ENCODE results near the gene FAM83B. TPM values are rescaled to one million over a fixed set of nuclear protein-coding genes. Genes with fewer than 3 reads are reported as not detected.
"Not testable (repeated sequence)": the region's sequence is repeated elsewhere in the genome, so short reads cannot be mapped to it uniquely, and the experiment has no call there.

The FAM83B gene
- total RNA-seq, 3 donors from 2014 or later, result 0.05 to 0.11 TPM; not detected in 1

- peaks cover 3% of the 10 kb centered on the region for H3K9me3 Mint-ChIP-seq
- no peaks in the 10 kb centered on the region for H3K36me3 Mint-ChIP-seq (ENCODE audit: insufficient read depth)
- ATAC-seq (no peak), DNase-seq (no peak)
- H3K4me1 Mint-ChIP-seq (ENCODE audit: low read depth), result no peaks in the 10 kb centered on the region
- H3K4me3 Mint-ChIP-seq, result no peak overlapping the region
- no peaks in the 10 kb centered on the region for H3K27me3 Mint-ChIP-seq (ENCODE audit: low read depth)
Observed at GRCh38 chr6:54958446-54958845, 111.9 kb downstream of the FAM83B start.

- H3K4me3 Mint-ChIP-seq, result no peak overlapping the region
- no peaks in the 10 kb centered on the region for H3K36me3 Mint-ChIP-seq (ENCODE audit: insufficient read depth)
- ATAC-seq (no peak), DNase-seq (no peak)
- H3K27me3 Mint-ChIP-seq (ENCODE audit: low read depth), result no peaks in the 10 kb centered on the region
- H3K4me1 Mint-ChIP-seq (ENCODE audit: low read depth), result no peaks in the 10 kb centered on the region
- peaks cover 3% of the 10 kb centered on the region for H3K9me3 Mint-ChIP-seq
Observed at GRCh38 chr6:54959820-54960219, 113.2 kb downstream of the FAM83B start.

- H3K4me1 Mint-ChIP-seq (ENCODE audit: low read depth); H3K9me3 Mint-ChIP-seq; H3K36me3 Mint-ChIP-seq (ENCODE audit: insufficient read depth); DNase-seq; H3K4me3 Mint-ChIP-seq; H3K27me3 Mint-ChIP-seq (ENCODE audit: low read depth); ATAC-seq: not testable (repeated sequence)
Observed at GRCh38 chr6:54961372-54961771, 114.8 kb downstream of the FAM83B start.

- Mint-ChIP-seq H3K27me3 (ENCODE audit: low read depth) (no peaks in the 10 kb centered on the region), H3K4me3 (no peak overlapping the region), H3K9me3 (peaks cover 12% of the 10 kb centered on the region), H3K36me3 (ENCODE audit: insufficient read depth) (no peaks in the 10 kb centered on the region), H3K4me1 (ENCODE audit: low read depth) (no peaks in the 10 kb centered on the region)
- DNase-seq, result no peak
- no peak for ATAC-seq
Observed at GRCh38 chr6:54970337-54970736, 123.8 kb downstream of the FAM83B start.

GRCh38 chr6:54971825-54972224, 125.3 kb downstream of the FAM83B start:
- DNase-seq, result no peak
- Mint-ChIP-seq H3K4me3 (no peak overlapping the region), H3K4me1 (ENCODE audit: low read depth) (no peaks in the 10 kb centered on the region), H3K27me3 (ENCODE audit: low read depth) (no peaks in the 10 kb centered on the region), H3K36me3 (ENCODE audit: insufficient read depth) (no peaks in the 10 kb centered on the region), H3K9me3 (peaks cover 12% of the 10 kb centered on the region)
- ATAC-seq, result no peak

GRCh38 chr6:54979161-54979560, 132.6 kb downstream of the FAM83B start:
- ATAC-seq; H3K36me3 Mint-ChIP-seq (ENCODE audit: insufficient read depth); DNase-seq; H3K4me3 Mint-ChIP-seq; H3K27me3 Mint-ChIP-seq (ENCODE audit: low read depth); H3K4me1 Mint-ChIP-seq (ENCODE audit: low read depth): not testable (repeated sequence)
- H3K9me3 Mint-ChIP-seq, result peaks cover 20% of the 10 kb centered on the region

- H3K4me1 Mint-ChIP-seq (ENCODE audit: low read depth), result no peaks in the 10 kb centered on the region
- H3K4me3 Mint-ChIP-seq, result no peak overlapping the region
- H3K27me3 Mint-ChIP-seq (ENCODE audit: low read depth), result no peaks in the 10 kb centered on the region
- no peak for ATAC-seq
- H3K36me3 Mint-ChIP-seq (ENCODE audit: insufficient read depth), result no peaks in the 10 kb centered on the region
- H3K9me3 Mint-ChIP-seq, result peaks cover 20% of the 10 kb centered on the region
- no peak for DNase-seq
Observed at GRCh38 chr6:54980511-54981275, 134.1 kb downstream of the FAM83B start.

GRCh38 chr6:54981276-54981609, 134.7 kb downstream of the FAM83B start:
- no peaks in the 10 kb centered on the region for H3K36me3 Mint-ChIP-seq (ENCODE audit: insufficient read depth)
- ATAC-seq (no peak), DNase-seq (no peak)
- H3K9me3 Mint-ChIP-seq, result peaks cover 24% of the 10 kb centered on the region
- H3K4me1 Mint-ChIP-seq (ENCODE audit: low read depth), result no peaks in the 10 kb centered on the region
- no peak overlapping the region for H3K4me3 Mint-ChIP-seq
- no peaks in the 10 kb centered on the region for H3K27me3 Mint-ChIP-seq (ENCODE audit: low read depth)

- Mint-ChIP-seq H3K36me3 (ENCODE audit: insufficient read depth) (no peaks in the 10 kb centered on the region), H3K4me1 (ENCODE audit: low read depth) (no peaks in the 10 kb centered on the region), H3K4me3 (no peak overlapping the region), H3K27me3 (ENCODE audit: low read depth) (no peaks in the 10 kb centered on the region), H3K9me3 (peaks cover 28% of the 10 kb centered on the region)
- DNase-seq (no peak), ATAC-seq (no peak)
Observed at GRCh38 chr6:54981647-54982046, 135.1 kb downstream of the FAM83B start.

- H3K4me1 Mint-ChIP-seq (ENCODE audit: low read depth), result no peaks in the 10 kb centered on the region
- ATAC-seq, result no peak
- no peaks in the 10 kb centered on the region for H3K36me3 Mint-ChIP-seq (ENCODE audit: insufficient read depth)
- DNase-seq, result no peak
- H3K4me3 Mint-ChIP-seq, result no peak overlapping the region
- H3K27me3 Mint-ChIP-seq (ENCODE audit: low read depth), result no peaks in the 10 kb centered on the region
- peaks cover 25% of the 10 kb centered on the region for H3K9me3 Mint-ChIP-seq
Observed at GRCh38 chr6:54987633-54988290, 141.2 kb downstream of the FAM83B start.

- no peak overlapping the region for H3K4me3 Mint-ChIP-seq
Observed at GRCh38 chr6:54988576-54988975, 142.0 kb downstream of the FAM83B start.

GRCh38 chr6:54990001-54990400, 143.4 kb downstream of the FAM83B start:
- Mint-ChIP-seq H3K4me1 (ENCODE audit: low read depth) (no peaks in the 10 kb centered on the region), H3K27me3 (ENCODE audit: low read depth) (no peaks in the 10 kb centered on the region), H3K9me3 (peaks cover 27% of the 10 kb centered on the region), H3K36me3 (ENCODE audit: insufficient read depth) (no peaks in the 10 kb centered on the region), H3K4me3 (no peak overlapping the region)
- DNase-seq (no peak), ATAC-seq (no peak)

More at GRCh38 chr6:54988576-54988975, 142.0 kb downstream of the FAM83B start:
- no peaks in the 10 kb centered on the region for H3K27me3 Mint-ChIP-seq (ENCODE audit: low read depth)
- peaks cover 30% of the 10 kb centered on the region for H3K9me3 Mint-ChIP-seq
- H3K36me3 Mint-ChIP-seq (ENCODE audit: insufficient read depth), result no peaks in the 10 kb centered on the region
- ATAC-seq, result no peak
- no peaks in the 10 kb centered on the region for H3K4me1 Mint-ChIP-seq (ENCODE audit: low read depth)
- DNase-seq, result no peak
